Colonic mucosa (tissue), 4 donors: ENCODE results near the gene SYT2. TPM values are rescaled to one million over a fixed set of nuclear protein-coding genes. Genes with fewer than 3 reads are reported as not detected.
A peak's percentile ranks its signal among the peaks of the same experiment; 100 is the strongest.
"Not testable (repeated sequence)": the region's sequence is repeated elsewhere in the genome, so short reads cannot be mapped to it uniquely, and the experiment has no call there.

Experiments
- DNase-seq: peaks from one replicate; pipeline ENCODE4 v3.0.0-alpha.2; 2020
- H3K27ac ChIP-seq: fragments of 200-600 bp; one replicate; pipeline ENCODE4 v1.8.0; 2021
- H3K27me3 ChIP-seq: fragments of 200-600 bp; one replicate; pipeline ENCODE4 v1.8.0; 2021
- H3K36me3 ChIP-seq: fragments of 200-600 bp; one replicate; pipeline ENCODE4 v1.8.0; 2021
- H3K4me1 ChIP-seq: fragments of 200-600 bp; one replicate; pipeline ENCODE4 v1.8.0; 2021; ENCODE audit warnings: mild to moderate bottlenecking
- H3K4me3 ChIP-seq: fragments of 200-600 bp; one replicate; pipeline ENCODE4 v1.8.0; 2021
- H3K9ac ChIP-seq, 2 donors: one replicate each; pipeline ENCODE4 v1.7.0; 2013; ENCODE audit warnings: control low read depth in 2 of 2, low read depth in 2 of 2, low read length in 2 of 2
- H3K9me3 ChIP-seq: fragments of 200-600 bp; one replicate; pipeline ENCODE4 v1.8.0; 2021
- CTCF ChIP-seq: fragments of 200-600 bp; IDR thresholded peaks from one replicate; pipeline ENCODE4 v1.8.0; 2022; ENCODE audit warnings: antibody characterized with exemption, mild to moderate bottlenecking
- intact Hi-C: fragments of 100-400 bp; cut with DNase I; formaldehyde crosslinking; loops from one replicate; pipeline ENCODE4 v1.14.1; 2022
- total RNA-seq, 2 donors: library from RNA; stranded (reverse); fragmentation: NEBNext Ultra II Directional in 1 of 2; extraction: Animal tissue kit (Norgen Biotek cat#: 25700) in 1 of 2; gene quantifications; one replicate each; pipeline ENCODE4 v1.2.1, GENCODE V29; 2021
- donor health status: healthy.
- donor health status: DM: no; HTN: no; CAD: no.
- donor health status: DM: no; HTN: no; CAD: no.

SYT2 gene
- total RNA-seq, 2 donors from 2014 or later: 0.15 to 0.19 TPM

DNA sequence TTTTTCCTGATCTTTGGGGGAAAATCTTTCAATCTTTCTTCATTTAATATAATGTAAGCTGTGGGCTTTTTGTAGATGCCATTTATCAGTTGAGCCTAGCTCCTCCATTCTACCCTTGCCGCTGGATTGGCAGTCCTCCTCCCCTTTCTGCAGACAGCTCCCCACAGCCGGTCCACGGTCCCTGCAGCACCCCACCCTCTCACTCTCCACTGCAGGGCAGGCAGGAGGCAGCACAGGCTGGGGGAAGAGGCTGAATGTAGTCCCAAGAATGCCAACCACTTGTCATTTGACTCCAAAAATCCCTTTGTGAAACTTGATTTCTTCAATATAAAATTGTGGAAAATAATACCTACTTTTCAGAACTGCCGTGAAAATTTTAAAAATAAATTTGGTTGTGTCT, 96.7 kb downstream of the SYT2 start:
- H3K4me1 ChIP-seq: no peaks in the 10 kb centered on the region
- no peaks in the 10 kb centered on the region for H3K27me3 ChIP-seq
- intact Hi-C loops: no loop called here
- no peak overlapping the region for H3K9ac ChIP-seq
- no peaks in the 10 kb centered on the region for H3K36me3 ChIP-seq
- no peak for DNase-seq
- TF ChIP-seq CTCF: no peak
- no peak overlapping the region for H3K27ac ChIP-seq
- no peaks in the 10 kb centered on the region for H3K9me3 ChIP-seq
- no peak overlapping the region for H3K4me3 ChIP-seq

GRCh38 chr1:202612036-202612435, 98.2 kb downstream of the SYT2 start:
- H3K27ac ChIP-seq, H3K9me3 ChIP-seq, H3K4me1 ChIP-seq, H3K9ac ChIP-seq, H3K36me3 ChIP-seq, intact Hi-C loops, H3K4me3 ChIP-seq, DNase-seq, H3K27me3 ChIP-seq: not testable (repeated sequence)

GRCh38 chr1:202605515-202605914, 104.7 kb downstream of the SYT2 start:
- Histone ChIP-seq H3K36me3 (no peaks in the 10 kb centered on the region), H3K4me1 (no peaks in the 10 kb centered on the region), H3K27ac (no peak overlapping the region), H3K4me3 (no peak overlapping the region), H3K9me3 (no peaks in the 10 kb centered on the region), H3K9ac (no peak overlapping the region), H3K27me3 (no peaks in the 10 kb centered on the region)
- intact Hi-C loops: no loop called here
- no peak for TF ChIP-seq CTCF
- DNase-seq: no peak

DNA sequence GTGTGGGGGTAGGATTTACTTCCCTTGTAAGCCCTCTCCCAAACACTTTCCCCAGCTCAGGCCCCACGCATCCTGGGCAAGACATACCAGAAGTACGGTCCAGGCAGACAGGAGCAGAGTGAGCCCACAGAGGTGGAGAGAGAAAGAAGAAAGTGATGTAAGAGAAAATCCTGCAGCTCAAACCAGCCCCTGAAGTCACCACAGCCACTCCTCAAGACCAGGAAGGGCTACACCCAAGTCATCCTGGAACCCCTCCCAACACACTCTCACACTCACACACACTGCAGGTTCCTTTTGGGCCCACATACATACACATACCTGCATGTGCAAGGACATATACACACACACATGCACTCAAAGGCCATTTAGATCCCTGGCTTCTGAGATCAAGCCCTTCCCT, 106.8 kb downstream of the SYT2 start:
- Histone ChIP-seq H3K9ac (no peak overlapping the region), H3K4me3 (no peak overlapping the region), H3K4me1 (no peaks in the 10 kb centered on the region), H3K36me3 (no peaks in the 10 kb centered on the region), H3K27me3 (no peaks in the 10 kb centered on the region), H3K27ac (no peak overlapping the region), H3K9me3 (no peaks in the 10 kb centered on the region)
- no peak for TF ChIP-seq CTCF
- intact Hi-C loops: no loop called here
- no peak for DNase-seq

DNA sequence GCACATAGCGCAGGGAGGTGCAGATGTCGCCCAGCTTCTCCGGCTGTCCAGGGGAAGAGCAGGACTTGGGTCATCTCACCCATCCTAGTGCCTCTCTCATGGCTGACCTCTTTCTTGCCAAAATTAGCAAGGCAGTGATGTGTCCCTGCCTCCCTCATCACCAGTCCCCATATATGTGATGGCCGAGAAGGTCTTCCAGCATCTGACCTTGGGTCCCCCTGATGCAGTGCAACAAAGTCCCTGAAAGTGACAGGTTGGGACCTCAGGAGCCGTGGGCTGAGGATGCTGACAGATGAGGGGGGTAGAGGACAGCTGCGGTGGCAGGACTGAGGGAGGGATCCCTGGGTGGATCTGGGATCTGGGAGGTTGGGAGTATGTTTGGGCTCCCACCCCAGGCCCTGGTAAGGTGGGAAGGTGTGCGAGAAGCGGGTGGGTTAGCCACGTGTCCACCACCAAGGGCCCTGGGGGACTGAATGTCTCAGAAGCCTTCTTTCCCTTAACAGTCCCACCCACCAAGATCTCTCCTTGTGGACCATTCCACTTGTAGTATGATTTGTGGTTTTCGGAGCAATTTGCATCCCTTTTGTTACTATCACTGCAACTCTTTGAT, 109.7 kb downstream of the SYT2 start:
- Histone ChIP-seq H3K27ac (no peak overlapping the region), H3K4me3 (no peak overlapping the region), H3K27me3 (no peaks in the 10 kb centered on the region), H3K4me1 (no peaks in the 10 kb centered on the region), H3K36me3 (no peaks in the 10 kb centered on the region), H3K9me3 (no peaks in the 10 kb centered on the region), H3K9ac (no peak overlapping the region)
- TF ChIP-seq CTCF: no peak
- no peak for DNase-seq
- intact Hi-C loops: no loop called here

DNA sequence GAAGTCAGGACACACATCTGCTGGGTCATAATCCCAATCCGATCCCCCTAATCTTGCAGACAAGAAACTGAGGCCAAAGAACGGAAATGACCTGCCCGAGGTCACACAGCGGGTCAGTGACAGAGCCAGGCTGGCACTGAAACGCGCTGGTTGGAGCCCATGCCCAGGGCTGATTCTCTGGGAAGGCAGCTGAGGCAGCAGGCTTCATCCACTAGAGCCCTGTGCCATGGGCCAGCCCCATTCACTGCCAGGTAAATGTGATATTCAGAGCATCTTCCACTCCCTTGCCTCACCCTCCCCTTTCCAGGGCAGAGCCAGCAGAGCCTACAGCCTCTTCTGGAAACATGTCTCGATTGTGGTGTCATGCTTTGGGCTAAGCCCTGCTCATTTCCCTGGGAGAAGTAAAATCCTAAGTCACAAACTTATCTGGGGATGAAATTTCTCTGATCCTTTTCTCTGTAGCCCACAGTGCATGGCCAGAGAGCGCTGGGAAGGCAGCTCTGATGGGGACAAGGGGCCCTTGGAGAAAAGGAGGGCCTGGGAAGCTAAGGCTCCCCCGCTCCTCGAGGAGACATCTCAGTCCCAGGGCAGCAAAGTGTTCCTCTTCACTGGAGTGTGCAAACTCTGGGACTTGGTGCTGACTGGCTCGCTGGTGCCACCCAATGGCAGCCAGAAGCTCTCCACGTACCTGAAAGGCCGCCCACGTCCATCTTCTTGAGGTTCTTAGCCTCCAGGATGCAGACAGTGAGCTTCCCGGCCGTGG, 110.4 kb downstream of the SYT2 start:
- H3K27me3 ChIP-seq: no peaks in the 10 kb centered on the region
- peak; percentile 58 for TF ChIP-seq CTCF
- no peaks in the 10 kb centered on the region for H3K36me3 ChIP-seq
- no peak overlapping the region for H3K9ac ChIP-seq
- no peak overlapping the region for H3K4me3 ChIP-seq
- peak; percentile 46 for DNase-seq
- no peaks in the 10 kb centered on the region for H3K9me3 ChIP-seq
- no peak overlapping the region for H3K27ac ChIP-seq
- no peaks in the 10 kb centered on the region for H3K4me1 ChIP-seq
- intact Hi-C loops: no loop called here
